WTC11 (cell line): ENCODE measurements around the gene AMOTL1. TPM values are rescaled to one million over a fixed set of nuclear protein-coding genes. Genes with fewer than 3 reads are reported as not detected.

Experiments used
- ATAC-seq: fragments of 200-7000 bp; cut with Tn5 transposase; 2 replicates; pipeline ENCODE4 v1.10.0; 2021; ENCODE audit warnings: mild to moderate bottlenecking, moderate library complexity
- CTCF ChIA-PET: fragments of 300-600 bp; sonication (Branson Sonifier 250); formaldehyde crosslinking; loops from one replicate; lab custom pipeline; 2021; ENCODE audit warnings: antibody characterized with exemption; lab: Charles Lee
- POLR2A ChIA-PET: fragments of 350-600 bp; sonication (Branson Sonifier 250); formaldehyde crosslinking; loops from one replicate; lab custom pipeline; 2021; ENCODE audit warnings: antibody characterized with exemption; lab: Charles Lee
- DNase-seq: peaks from one replicate; pipeline ENCODE4 v3.0.0; 2021; ENCODE audit warnings: low spot score
- H3K27ac Mint-ChIP-seq: 2 replicates; pipeline ENCODE4 v1.8.0; 2021; ENCODE audit warnings: mixed read lengths
- H3K27me3 Mint-ChIP-seq: 2 replicates; pipeline ENCODE4 v1.8.0; 2021; ENCODE audit warnings: low read depth, mild to moderate bottlenecking, moderate library complexity, mixed read lengths
- H3K36me3 Mint-ChIP-seq: 2 replicates; pipeline ENCODE4 v1.8.0; 2021; ENCODE audit warnings: mixed read lengths
- H3K4me1 Mint-ChIP-seq: 2 replicates; pipeline ENCODE4 v1.8.0; 2022; ENCODE audit warnings: mixed read lengths
- H3K4me3 Mint-ChIP-seq: 2 replicates; pipeline ENCODE4 v1.8.0; 2021; ENCODE audit warnings: mild to moderate bottlenecking, moderate library complexity, mixed read lengths
- H3K9me3 Mint-ChIP-seq: 2 replicates; pipeline ENCODE4 v1.8.0; 2021; ENCODE audit warnings: mixed read lengths
- ATF1 ChIP-seq: sonication (generic); formaldehyde crosslinking; IDR thresholded peaks from 2 replicates; pipeline ENCODE4 v1.8.1; 2023; ENCODE audit warnings: mild to moderate bottlenecking, moderate library complexity, missing genetic modification reagents
- ELF4 ChIP-seq: sonication (generic); formaldehyde crosslinking; IDR thresholded peaks from 2 replicates; pipeline ENCODE4 v1.8.1; 2022; ENCODE audit warnings: low read depth, mild to moderate bottlenecking, moderate library complexity, missing genetic modification reagents
- ETV6 ChIP-seq: sonication (generic); formaldehyde crosslinking; IDR thresholded peaks from 2 replicates; pipeline ENCODE4 v1.8.1; 2022; ENCODE audit warnings: mild to moderate bottlenecking, missing genetic modification reagents
- FOXK1 ChIP-seq: sonication (generic); formaldehyde crosslinking; IDR thresholded peaks from 2 replicates; pipeline ENCODE4 v1.8.0; 2022; ENCODE audit warnings: mild to moderate bottlenecking, moderate library complexity, missing genetic modification reagents
- GRHL2 ChIP-seq: fragments of 250-450 bp; sonication (Bioruptor Pico); IDR thresholded peaks from 2 replicates; pipeline ENCODE4 v1.8.0; 2022; ENCODE audit warnings: mild to moderate bottlenecking, moderate library complexity; ENCODE audit not compliant: insufficient replicate concordance, severe bottlenecking
- IRF2 ChIP-seq: sonication (generic); formaldehyde crosslinking; IDR thresholded peaks from 2 replicates; pipeline ENCODE4 v1.8.0; 2022; ENCODE audit warnings: low read depth, missing genetic modification reagents, borderline replicate concordance
- NFATC4 ChIP-seq: fragments of 250-450 bp; sonication (Bioruptor Pico); IDR thresholded peaks from 2 replicates; pipeline ENCODE4 v1.9.0; 2021; ENCODE audit warnings: mild to moderate bottlenecking
- NR2C2 ChIP-seq: sonication (generic); formaldehyde crosslinking; IDR thresholded peaks from 2 replicates; pipeline ENCODE4 v1.8.0; 2022; ENCODE audit warnings: mild to moderate bottlenecking, missing genetic modification reagents
- SMAD3 ChIP-seq: sonication (generic); formaldehyde crosslinking; IDR thresholded peaks from 2 replicates; pipeline ENCODE4 v1.8.0; 2022; ENCODE audit warnings: missing genetic modification reagents, mild to moderate bottlenecking, borderline replicate concordance
- SP1 ChIP-seq: sonication (generic); formaldehyde crosslinking; conservative IDR thresholded peaks from 2 replicates; pipeline ENCODE4 v1.8.1; 2022; ENCODE audit warnings: missing genetic modification reagents
- TCF7 ChIP-seq: sonication (generic); formaldehyde crosslinking; IDR thresholded peaks from 2 replicates; pipeline ENCODE4 v1.8.0; 2022; ENCODE audit warnings: mild to moderate bottlenecking, low read depth, missing genetic modification reagents, moderate library complexity
- TEAD1 ChIP-seq: sonication (generic); formaldehyde crosslinking; IDR thresholded peaks from 2 replicates; pipeline ENCODE4 v1.8.0; 2022; ENCODE audit warnings: mild to moderate bottlenecking, missing genetic modification reagents
- TP53 ChIP-seq: sonication (generic); formaldehyde crosslinking; IDR thresholded peaks from 2 replicates; pipeline ENCODE4 v1.8.1; 2023; ENCODE audit warnings: mild to moderate bottlenecking, missing genetic modification reagents
- ZNF671 ChIP-seq: fragments of 250-450 bp; sonication (Bioruptor Pico); IDR thresholded peaks from 2 replicates; pipeline ENCODE4 v1.8.0; 2021; ENCODE audit warnings: mild to moderate bottlenecking
- total RNA-seq: library from RNA; stranded (reverse); gene quantifications from 3 replicates; pipeline ENCODE4 v1.2.3, GENCODE V29; 2021
- TF ChIP-seq, protein P1 (sequence below): sonication (generic); formaldehyde crosslinking; IDR thresholded peaks from 2 replicates; pipeline ENCODE4 v1.8.1; 2023; ENCODE audit warnings: mild to moderate bottlenecking, missing genetic modification reagents, moderate library complexity
- TF ChIP-seq, protein P2 (sequence below): sonication (generic); formaldehyde crosslinking; IDR thresholded peaks from 2 replicates; pipeline ENCODE4 v1.8.1; 2022; ENCODE audit warnings: missing genetic modification reagents, borderline replicate concordance
- TF ChIP-seq, protein P3 (sequence below): sonication (generic); formaldehyde crosslinking; IDR thresholded peaks from 2 replicates; pipeline ENCODE4 v1.8.0; 2023; ENCODE audit warnings: missing genetic modification reagents, mild to moderate bottlenecking, borderline replicate concordance
- TF ChIP-seq, protein P4 (sequence below): sonication (generic); formaldehyde crosslinking; IDR thresholded peaks from 2 replicates; pipeline ENCODE4 v1.8.0; 2022; ENCODE audit warnings: mild to moderate bottlenecking, missing genetic modification reagents
- TF ChIP-seq, protein P5 (sequence below): sonication (generic); formaldehyde crosslinking; IDR thresholded peaks from 2 replicates; pipeline ENCODE4 v1.8.1; 2023; ENCODE audit warnings: mild to moderate bottlenecking, missing genetic modification reagents
- TF ChIP-seq, protein P6 (sequence below): sonication (generic); formaldehyde crosslinking; IDR thresholded peaks from 2 replicates; pipeline ENCODE4 v1.8.0; 2022; ENCODE audit warnings: mild to moderate bottlenecking, missing genetic modification reagents

Gene AMOTL1
- total RNA-seq, 1 experiment from 2014 or later: 39.8 TPM

DNA sequence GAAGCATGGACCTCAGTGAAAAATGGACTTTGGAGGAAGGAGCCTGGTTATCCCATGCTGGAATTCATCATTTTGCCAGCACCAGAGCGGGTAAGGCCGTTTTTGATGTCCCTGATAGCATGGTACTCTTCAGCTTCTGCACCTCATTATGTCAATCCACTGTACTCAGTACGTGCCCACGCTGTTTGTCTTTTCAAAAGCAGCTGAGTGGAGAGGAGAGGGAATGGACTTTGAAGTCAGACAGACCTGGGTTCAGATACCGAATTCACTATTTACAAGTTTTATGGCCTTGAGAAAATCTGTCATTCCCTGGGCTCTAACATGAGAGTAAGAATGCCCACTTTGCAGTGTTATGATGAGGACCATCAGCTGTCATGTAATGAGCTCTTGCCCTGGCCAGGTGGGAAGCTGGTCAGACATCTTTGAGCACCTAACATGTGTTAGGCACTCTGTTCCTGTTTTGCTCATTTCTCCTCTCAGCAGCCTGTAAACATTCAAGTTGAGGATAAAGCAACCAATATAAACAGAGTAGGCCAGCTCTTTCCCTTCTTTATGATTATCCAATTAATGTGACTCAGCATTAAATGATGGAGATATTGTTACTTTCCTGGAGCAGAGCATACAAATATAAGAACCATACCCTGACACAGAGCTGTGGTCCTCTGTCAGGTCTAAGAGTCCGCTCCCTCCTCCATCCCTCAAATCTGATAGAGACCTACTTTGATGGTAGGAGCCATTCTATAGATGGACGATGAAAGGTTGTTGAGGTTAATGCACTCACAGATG is 39.0 kb upstream of the AMOTL1 start:
- Mint-ChIP-seq H3K9me3 (no peaks in the 10 kb centered on the region), H3K27me3 (peaks cover 8% of the 10 kb centered on the region; the same call in 1 of the 2 replicates), H3K4me3 (no peak overlapping the region), H3K27ac (no peak overlapping the region), H3K36me3 (no peaks in the 10 kb centered on the region), H3K4me1 (peaks cover 35% of the 10 kb centered on the region)
- TF ChIP-seq TCF7 (CRISPR knock-in tag): no peak
- no peak for TF ChIP-seq IRF2 (CRISPR knock-in tag)
- no peak for TF ChIP-seq GRHL2 (CRISPR knock-in tag)
- no peak for TF ChIP-seq TP53 (CRISPR knock-in tag)
- TF ChIP-seq ATF1 (CRISPR knock-in tag): no peak
- TF ChIP-seq FOXK1 (CRISPR knock-in tag): no peak
- TF ChIP-seq SP1 (CRISPR knock-in tag): no peak
- ChIA-PET CTCF (no interaction called here), POLR2A (no interaction called here)
- no peak for ATAC-seq
- no peak for DNase-seq

DNA sequence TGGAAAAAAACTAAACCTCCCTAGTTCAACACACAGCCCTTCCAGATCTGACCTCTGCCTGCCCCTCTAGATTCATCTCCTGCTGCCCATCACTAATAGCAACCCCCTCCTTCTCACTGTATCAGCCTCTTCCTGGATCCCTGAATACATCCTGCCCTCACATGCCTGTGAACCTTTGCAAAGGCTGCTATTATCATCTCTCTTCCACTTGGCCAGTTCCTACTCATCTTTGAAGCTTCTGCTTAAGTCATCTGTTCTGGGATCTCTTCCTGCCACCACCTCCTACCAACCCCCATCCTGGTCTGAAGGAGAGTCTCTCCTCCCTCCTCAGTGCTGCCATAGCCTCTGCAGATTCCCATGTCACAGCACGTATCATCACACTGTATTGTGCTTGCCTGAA is 38.0 kb upstream of the AMOTL1 start:
- DNase-seq (no peak), ATAC-seq (no peak)
- Mint-ChIP-seq H3K36me3 (no peaks in the 10 kb centered on the region), H3K27me3 (peaks cover 8% of the 10 kb centered on the region; the same call in 1 of the 2 replicates), H3K4me3 (no peak overlapping the region), H3K27ac (no peak overlapping the region), H3K4me1 (peaks cover 45% of the 10 kb centered on the region), H3K9me3 (no peaks in the 10 kb centered on the region)
- no peak for TF ChIP-seq NFATC4 (CRISPR knock-in tag)
- no peak for TF ChIP-seq ZNF671 (CRISPR knock-in tag)
- TF ChIP-seq ATF1 (CRISPR knock-in tag): no peak
- TF ChIP-seq, protein P1, sequence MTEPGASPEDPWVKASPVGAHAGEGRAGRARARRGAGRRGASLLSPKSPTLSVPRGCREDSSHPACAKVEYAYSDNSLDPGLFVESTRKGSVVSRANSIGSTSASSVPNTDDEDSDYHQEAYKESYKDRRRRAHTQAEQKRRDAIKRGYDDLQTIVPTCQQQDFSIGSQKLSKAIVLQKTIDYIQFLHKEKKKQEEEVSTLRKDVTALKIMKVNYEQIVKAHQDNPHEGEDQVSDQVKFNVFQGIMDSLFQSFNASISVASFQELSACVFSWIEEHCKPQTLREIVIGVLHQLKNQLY (CRISPR knock-in tag): no peak
- TF ChIP-seq, protein P2, sequence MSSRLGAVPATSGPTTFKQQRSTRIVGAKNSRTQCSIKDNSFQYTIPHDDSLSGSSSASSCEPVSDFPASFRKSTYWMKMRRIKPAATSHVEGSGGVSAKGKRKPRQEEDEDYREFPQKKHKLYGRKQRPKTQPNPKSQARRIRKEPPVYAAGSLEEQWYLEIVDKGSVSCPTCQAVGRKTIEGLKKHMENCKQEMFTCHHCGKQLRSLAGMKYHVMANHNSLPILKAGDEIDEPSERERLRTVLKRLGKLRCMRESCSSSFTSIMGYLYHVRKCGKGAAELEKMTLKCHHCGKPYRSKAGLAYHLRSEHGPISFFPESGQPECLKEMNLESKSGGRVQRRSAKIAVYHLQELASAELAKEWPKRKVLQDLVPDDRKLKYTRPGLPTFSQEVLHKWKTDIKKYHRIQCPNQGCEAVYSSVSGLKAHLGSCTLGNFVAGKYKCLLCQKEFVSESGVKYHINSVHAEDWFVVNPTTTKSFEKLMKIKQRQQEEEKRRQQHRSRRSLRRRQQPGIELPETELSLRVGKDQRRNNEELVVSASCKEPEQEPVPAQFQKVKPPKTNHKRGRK (CRISPR knock-in tag): no peak
- TF ChIP-seq NR2C2 (CRISPR knock-in tag): no peak
- TF ChIP-seq, protein P3, sequence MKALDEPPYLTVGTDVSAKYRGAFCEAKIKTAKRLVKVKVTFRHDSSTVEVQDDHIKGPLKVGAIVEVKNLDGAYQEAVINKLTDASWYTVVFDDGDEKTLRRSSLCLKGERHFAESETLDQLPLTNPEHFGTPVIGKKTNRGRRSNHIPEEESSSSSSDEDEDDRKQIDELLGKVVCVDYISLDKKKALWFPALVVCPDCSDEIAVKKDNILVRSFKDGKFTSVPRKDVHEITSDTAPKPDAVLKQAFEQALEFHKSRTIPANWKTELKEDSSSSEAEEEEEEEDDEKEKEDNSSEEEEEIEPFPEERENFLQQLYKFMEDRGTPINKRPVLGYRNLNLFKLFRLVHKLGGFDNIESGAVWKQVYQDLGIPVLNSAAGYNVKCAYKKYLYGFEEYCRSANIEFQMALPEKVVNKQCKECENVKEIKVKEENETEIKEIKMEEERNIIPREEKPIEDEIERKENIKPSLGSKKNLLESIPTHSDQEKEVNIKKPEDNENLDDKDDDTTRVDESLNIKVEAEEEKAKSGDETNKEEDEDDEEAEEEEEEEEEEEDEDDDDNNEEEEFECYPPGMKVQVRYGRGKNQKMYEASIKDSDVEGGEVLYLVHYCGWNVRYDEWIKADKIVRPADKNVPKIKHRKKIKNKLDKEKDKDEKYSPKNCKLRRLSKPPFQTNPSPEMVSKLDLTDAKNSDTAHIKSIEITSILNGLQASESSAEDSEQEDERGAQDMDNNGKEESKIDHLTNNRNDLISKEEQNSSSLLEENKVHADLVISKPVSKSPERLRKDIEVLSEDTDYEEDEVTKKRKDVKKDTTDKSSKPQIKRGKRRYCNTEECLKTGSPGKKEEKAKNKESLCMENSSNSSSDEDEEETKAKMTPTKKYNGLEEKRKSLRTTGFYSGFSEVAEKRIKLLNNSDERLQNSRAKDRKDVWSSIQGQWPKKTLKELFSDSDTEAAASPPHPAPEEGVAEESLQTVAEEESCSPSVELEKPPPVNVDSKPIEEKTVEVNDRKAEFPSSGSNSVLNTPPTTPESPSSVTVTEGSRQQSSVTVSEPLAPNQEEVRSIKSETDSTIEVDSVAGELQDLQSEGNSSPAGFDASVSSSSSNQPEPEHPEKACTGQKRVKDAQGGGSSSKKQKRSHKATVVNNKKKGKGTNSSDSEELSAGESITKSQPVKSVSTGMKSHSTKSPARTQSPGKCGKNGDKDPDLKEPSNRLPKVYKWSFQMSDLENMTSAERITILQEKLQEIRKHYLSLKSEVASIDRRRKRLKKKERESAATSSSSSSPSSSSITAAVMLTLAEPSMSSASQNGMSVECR (CRISPR knock-in tag): no peak
- TF ChIP-seq TEAD1 (CRISPR knock-in tag): no peak
- no peak for TF ChIP-seq ELF4
- TF ChIP-seq SMAD3 (CRISPR knock-in tag): no peak
- TF ChIP-seq ETV6 (CRISPR knock-in tag): no peak
- TF ChIP-seq, protein P4, sequence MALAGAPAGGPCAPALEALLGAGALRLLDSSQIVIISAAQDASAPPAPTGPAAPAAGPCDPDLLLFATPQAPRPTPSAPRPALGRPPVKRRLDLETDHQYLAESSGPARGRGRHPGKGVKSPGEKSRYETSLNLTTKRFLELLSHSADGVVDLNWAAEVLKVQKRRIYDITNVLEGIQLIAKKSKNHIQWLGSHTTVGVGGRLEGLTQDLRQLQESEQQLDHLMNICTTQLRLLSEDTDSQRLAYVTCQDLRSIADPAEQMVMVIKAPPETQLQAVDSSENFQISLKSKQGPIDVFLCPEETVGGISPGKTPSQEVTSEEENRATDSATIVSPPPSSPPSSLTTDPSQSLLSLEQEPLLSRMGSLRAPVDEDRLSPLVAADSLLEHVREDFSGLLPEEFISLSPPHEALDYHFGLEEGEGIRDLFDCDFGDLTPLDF (CRISPR knock-in tag): no peak
- TF ChIP-seq, protein P5, sequence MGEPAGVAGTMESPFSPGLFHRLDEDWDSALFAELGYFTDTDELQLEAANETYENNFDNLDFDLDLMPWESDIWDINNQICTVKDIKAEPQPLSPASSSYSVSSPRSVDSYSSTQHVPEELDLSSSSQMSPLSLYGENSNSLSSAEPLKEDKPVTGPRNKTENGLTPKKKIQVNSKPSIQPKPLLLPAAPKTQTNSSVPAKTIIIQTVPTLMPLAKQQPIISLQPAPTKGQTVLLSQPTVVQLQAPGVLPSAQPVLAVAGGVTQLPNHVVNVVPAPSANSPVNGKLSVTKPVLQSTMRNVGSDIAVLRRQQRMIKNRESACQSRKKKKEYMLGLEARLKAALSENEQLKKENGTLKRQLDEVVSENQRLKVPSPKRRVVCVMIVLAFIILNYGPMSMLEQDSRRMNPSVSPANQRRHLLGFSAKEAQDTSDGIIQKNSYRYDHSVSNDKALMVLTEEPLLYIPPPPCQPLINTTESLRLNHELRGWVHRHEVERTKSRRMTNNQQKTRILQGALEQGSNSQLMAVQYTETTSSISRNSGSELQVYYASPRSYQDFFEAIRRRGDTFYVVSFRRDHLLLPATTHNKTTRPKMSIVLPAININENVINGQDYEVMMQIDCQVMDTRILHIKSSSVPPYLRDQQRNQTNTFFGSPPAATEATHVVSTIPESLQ: no peak
- TF ChIP-seq, protein P6, sequence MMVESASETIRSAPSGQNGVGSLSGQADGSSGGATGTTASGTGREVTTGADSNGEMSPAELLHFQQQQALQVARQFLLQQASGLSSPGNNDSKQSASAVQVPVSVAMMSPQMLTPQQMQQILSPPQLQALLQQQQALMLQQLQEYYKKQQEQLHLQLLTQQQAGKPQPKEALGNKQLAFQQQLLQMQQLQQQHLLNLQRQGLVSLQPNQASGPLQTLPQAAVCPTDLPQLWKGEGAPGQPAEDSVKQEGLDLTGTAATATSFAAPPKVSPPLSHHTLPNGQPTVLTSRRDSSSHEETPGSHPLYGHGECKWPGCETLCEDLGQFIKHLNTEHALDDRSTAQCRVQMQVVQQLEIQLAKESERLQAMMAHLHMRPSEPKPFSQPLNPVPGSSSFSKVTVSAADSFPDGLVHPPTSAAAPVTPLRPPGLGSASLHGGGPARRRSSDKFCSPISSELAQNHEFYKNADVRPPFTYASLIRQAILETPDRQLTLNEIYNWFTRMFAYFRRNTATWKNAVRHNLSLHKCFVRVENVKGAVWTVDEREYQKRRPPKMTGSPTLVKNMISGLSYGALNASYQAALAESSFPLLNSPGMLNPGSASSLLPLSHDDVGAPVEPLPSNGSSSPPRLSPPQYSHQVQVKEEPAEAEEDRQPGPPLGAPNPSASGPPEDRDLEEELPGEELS (CRISPR knock-in tag): no peak
- POLR2A ChIA-PET: no interaction called here
- CTCF ChIA-PET: no interaction called here
